ENCODE results near the gene PDPK1. TPM values are rescaled to one million over a fixed set of nuclear protein-coding genes. Genes with fewer than 3 reads are reported as not detected.

The PDPK1 gene
- total and polyA plus RNA-seq, 2 donors from 2014 or later, result 14.3 to 52.3 TPM

GRCh38 chr16:2500918-2501750 lies 36.7 kb upstream of the PDPK1 start:
- peak overlapping the region in 1 of 3 donors; percentile 26 for H3K9ac ChIP-seq (ENCODE audit: low read length in 3 of 3)
- H3K27me3 ChIP-seq (ENCODE audit: control insufficient read depth, insufficient read depth, low read length), result no peaks in the 10 kb centered on the region
- peak; percentile 98 for TF ChIP-seq CTCF (IDR thresholded peaks at IDR 0.05; ENCODE audit: borderline replicate concordance, extremely low read depth, insufficient read depth)
- H3K9me3 ChIP-seq (ENCODE audit: control insufficient read depth in 2 of 3, insufficient read depth in 1 of 3, low read length in 3 of 3), result no peaks in the 10 kb centered on the region
- FAIRE-seq (no peak), DNase-seq (peak; percentile 94 to 96 (median 95))
- peak overlapping the region; percentile 41 to 50 for H3K27ac ChIP-seq (ENCODE audit: low read depth in 2 of 2, low read length in 2 of 2)
- peak overlapping the region in 2 of 3 donors; percentile 16 to 67 for H3K4me3 ChIP-seq (ENCODE audit: low read length in 3 of 3)
- H3K4me1 ChIP-seq (ENCODE audit: control insufficient read depth in 2 of 3, insufficient read depth in 2 of 3, low read depth in 1 of 3, low read length in 3 of 3), result peaks cover 0 to 54% (median 9%) of the 10 kb centered on the region in 3 donors
- H3K36me3 ChIP-seq (ENCODE audit: control insufficient read depth in 2 of 3, insufficient read depth in 3 of 3, low read length in 3 of 3), result no peaks in the 10 kb centered on the region
- intact Hi-C loops (cut with DNase I), result no loop called here

GRCh38 chr16:2501946-2502895 lies 35.6 kb upstream of the PDPK1 start:
- FAIRE-seq (no peak), DNase-seq (peak in 2 of 5 donors; percentile 65 to 79)
- Histone ChIP-seq H3K27ac (ENCODE audit: low read depth in 2 of 2, low read length in 2 of 2) (peak overlapping the region; percentile 9 to 68), H3K4me3 (ENCODE audit: low read length in 3 of 3) (peak overlapping the region; percentile 11 to 67 (median 36)), H3K27me3 (ENCODE audit: control insufficient read depth, insufficient read depth, low read length) (no peaks in the 10 kb centered on the region), H3K4me1 (ENCODE audit: control insufficient read depth in 2 of 3, insufficient read depth in 2 of 3, low read depth in 1 of 3, low read length in 3 of 3) (peaks cover 0 to 46% (median 9%) of the 10 kb centered on the region in 3 donors), H3K9me3 (ENCODE audit: control insufficient read depth in 2 of 3, insufficient read depth in 1 of 3, low read length in 3 of 3) (no peaks in the 10 kb centered on the region), H3K36me3 (ENCODE audit: control insufficient read depth in 2 of 3, insufficient read depth in 3 of 3, low read length in 3 of 3) (no peaks in the 10 kb centered on the region), H3K9ac (ENCODE audit: low read length in 3 of 3) (peak overlapping the region in 1 of 3 donors; percentile 58)
- intact Hi-C loops (cut with DNase I), result no loop called here
- no peak for TF ChIP-seq CTCF (IDR thresholded peaks at IDR 0.05; ENCODE audit: borderline replicate concordance, extremely low read depth, insufficient read depth)

- no peak for TF ChIP-seq CTCF (IDR thresholded peaks at IDR 0.05; ENCODE audit: borderline replicate concordance, extremely low read depth, insufficient read depth)
- no peak for FAIRE-seq
- no peak overlapping the region for H3K9ac ChIP-seq (ENCODE audit: low read length in 3 of 3)
- H3K4me3 ChIP-seq (ENCODE audit: low read length in 3 of 3), result no peak overlapping the region
- H3K36me3 ChIP-seq (ENCODE audit: control insufficient read depth in 2 of 3, insufficient read depth in 3 of 3, low read length in 3 of 3), result no peaks in the 10 kb centered on the region
- no peak overlapping the region for H3K27ac ChIP-seq (ENCODE audit: low read depth in 2 of 2, low read length in 2 of 2)
- peak in 1 of 5 donors; percentile 74 for DNase-seq
- intact Hi-C loops (cut with DNase I), result no loop called here
- peaks cover 0 to 16% (median 0%) of the 10 kb centered on the region in 3 donors for H3K4me1 ChIP-seq (ENCODE audit: control insufficient read depth in 2 of 3, insufficient read depth in 2 of 3, low read depth in 1 of 3, low read length in 3 of 3)
- no peaks in the 10 kb centered on the region for H3K9me3 ChIP-seq (ENCODE audit: control insufficient read depth in 2 of 3, insufficient read depth in 1 of 3, low read length in 3 of 3)
- no peaks in the 10 kb centered on the region for H3K27me3 ChIP-seq (ENCODE audit: control insufficient read depth, insufficient read depth, low read length)
Measured at GRCh38 chr16:2505695-2506094, 32.1 kb upstream of the PDPK1 start.
